Smooth muscle cell (in vitro differentiated cells): ENCODE measurements around the gene FRA10AC1. TPM values are rescaled to one million over a fixed set of nuclear protein-coding genes. Genes with fewer than 3 reads are reported as not detected.

Experiments used
- DNase-seq: peaks from one replicate; lab custom pipeline; 2025; ENCODE audit not compliant: unreplicated experiment; lab: John Stamatoyannopoulos, UW
- H2AFZ ChIP-seq: fragments of 200-600 bp; sonication (generic); 2 replicates; pipeline ENCODE4 v1.6.0; 2016; ENCODE audit warnings: antibody characterized with exemption, low read depth, mild to moderate bottlenecking
- H3F3A ChIP-seq: fragments of 200-600 bp; sonication (generic); 2 replicates; pipeline ENCODE4 v1.6.0; 2017; ENCODE audit warnings: antibody characterized with exemption, low read depth
- H3K27ac ChIP-seq: fragments of 200-600 bp; sonication (generic); 2 replicates; pipeline ENCODE4 v1.5.1; 2016; ENCODE audit warnings: low read depth, mild to moderate bottlenecking
- H3K27me3 ChIP-seq: fragments of 200-600 bp; sonication (generic); 2 replicates; pipeline ENCODE4 v1.6.1; 2016; ENCODE audit warnings: low read depth, mild to moderate bottlenecking
- H3K36me3 ChIP-seq: fragments of 200-600 bp; sonication (generic); 2 replicates; pipeline ENCODE4 v1.5.1; 2016; ENCODE audit warnings: low read depth
- H3K4me1 ChIP-seq: fragments of 200-600 bp; sonication (generic); 2 replicates; pipeline ENCODE4 v1.5.1; 2016; ENCODE audit warnings: low read depth
- H3K4me2 ChIP-seq: fragments of 200-600 bp; sonication (generic); 2 replicates; pipeline ENCODE4 v1.6.0; 2016; ENCODE audit warnings: mild to moderate bottlenecking
- H3K4me3 ChIP-seq: fragments of 200-600 bp; sonication (generic); 2 replicates; pipeline ENCODE4 v1.5.1; 2016; ENCODE audit warnings: mild to moderate bottlenecking
- H3K79me2 ChIP-seq: fragments of 200-600 bp; sonication (generic); 2 replicates; pipeline ENCODE4 v1.6.0; 2016; ENCODE audit warnings: low read depth, mild to moderate bottlenecking
- H3K9ac ChIP-seq: fragments of 200-600 bp; sonication (generic); 2 replicates; pipeline ENCODE4 v1.6.0; 2016; ENCODE audit warnings: low read depth
- H3K9me3 ChIP-seq: fragments of 200-600 bp; sonication (generic); replicated peaks from 2 replicates; pipeline ENCODE4 v1.5.1; 2016; ENCODE audit warnings: low read depth
- H4K20me1 ChIP-seq: fragments of 200-600 bp; sonication (generic); 2 replicates; pipeline ENCODE4 v1.6.0; 2016; ENCODE audit warnings: low read depth
- CTCF ChIP-seq: fragments of 200-600 bp; sonication (generic); IDR thresholded peaks from 2 replicates; pipeline ENCODE4 v1.5.1; 2017; ENCODE audit warnings: borderline replicate concordance, mild to moderate bottlenecking, antibody characterized with exemption; ENCODE audit not compliant: insufficient read depth, poor library complexity, severe bottlenecking
- WGBS: methylation state at CpG from one replicate; pipeline ENCODE4 v1.1.7; 2016; ENCODE audit warnings: low lambda C conversion rate; 5-methylcytosine and 5-hydroxymethylcytosine counted together
- polyA plus RNA-seq: library from polyadenylated mRNA; unstranded; fragments of >200 nt; fragmentation: Nextera tagmentation; extraction: Ambion mirVana; gene quantifications from 2 replicates; pipeline ENCODE4 v1.2.1, GENCODE V29; 2016
- total RNA-seq: library from RNA; depleted of rRNA; stranded (reverse); fragments of >200 nt; gene quantifications from 2 replicates; pipeline ENCODE4 v1.2.3, GENCODE V29; 2014

The FRA10AC1 gene, protein sequence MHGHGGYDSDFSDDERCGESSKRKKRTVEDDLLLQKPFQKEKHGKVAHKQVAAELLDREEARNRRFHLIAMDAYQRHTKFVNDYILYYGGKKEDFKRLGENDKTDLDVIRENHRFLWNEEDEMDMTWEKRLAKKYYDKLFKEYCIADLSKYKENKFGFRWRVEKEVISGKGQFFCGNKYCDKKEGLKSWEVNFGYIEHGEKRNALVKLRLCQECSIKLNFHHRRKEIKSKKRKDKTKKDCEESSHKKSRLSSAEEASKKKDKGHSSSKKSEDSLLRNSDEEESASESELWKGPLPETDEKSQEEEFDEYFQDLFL
- 12.3 and 12.5 TPM in 2 replicates for total RNA-seq
- 11.2 and 14.4 TPM in 2 replicates for polyA plus RNA-seq

DNA sequence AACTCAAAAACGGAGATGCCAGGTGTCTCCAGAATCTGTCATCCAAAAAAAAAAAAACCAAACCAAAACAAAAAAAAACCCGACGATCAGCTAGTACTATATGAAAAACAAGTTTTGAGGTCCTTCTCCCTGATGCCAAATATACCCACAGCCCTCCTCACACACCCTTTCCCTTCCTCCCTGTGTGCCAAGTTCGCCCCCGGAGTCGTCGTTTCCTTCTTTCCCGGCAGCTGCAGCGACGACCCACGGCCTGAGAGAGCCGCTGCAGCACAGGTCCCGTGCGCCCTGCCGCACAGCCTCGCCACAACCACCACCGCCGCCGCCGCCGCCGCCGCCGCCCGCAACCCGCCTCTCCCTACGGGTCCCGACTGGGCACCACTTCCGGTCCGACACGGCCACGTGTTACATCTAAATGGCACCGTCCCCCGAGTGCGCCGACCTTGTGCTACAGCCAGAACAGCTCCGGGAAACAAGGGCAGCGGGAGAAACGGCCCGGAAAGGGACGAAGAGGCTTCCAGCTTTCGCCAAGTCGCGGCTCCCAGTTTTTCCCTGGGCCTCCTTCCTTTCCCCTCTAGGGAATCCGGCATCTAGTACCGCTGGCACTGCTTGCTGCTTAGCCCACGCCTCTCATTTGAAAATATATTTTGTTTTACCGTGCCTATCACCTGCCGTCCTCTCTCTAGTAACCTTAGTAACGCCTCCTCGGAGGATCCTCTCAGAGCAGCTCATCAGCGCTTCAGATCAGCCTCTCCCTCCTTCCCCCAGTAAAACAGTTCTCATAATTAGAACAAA, at the start of gene FRA10AC1:
FRA10AC1 (minus strand) TSS at position 383 of the 792 bp plus-strand sequence. CDS start 2,486 bp downstream, outside the sequence.
- H4K20me1 ChIP-seq, result no peaks in the 10 kb centered on the region
- WGBS, result 1% methylated on average over 44 of the region's 52 CpGs
- H3K36me3 ChIP-seq, result no peaks in the 10 kb centered on the region
- TF ChIP-seq CTCF, result peak; percentile 37
- peak within 1 kb of the TSS; percentile 75 for H3K9ac ChIP-seq
- H3K4me1 ChIP-seq, result peaks cover 12% of the 10 kb centered on the region
- H3K4me2 ChIP-seq, result peak within 1 kb of the TSS; percentile 89
- peak within 1 kb of the TSS; percentile 62 for H3K27ac ChIP-seq
- H3F3A ChIP-seq, result no peaks in the 10 kb centered on the region
- H3K27me3 ChIP-seq, result no peaks in the 10 kb centered on the region
- H2AFZ ChIP-seq, result peak within 1 kb of the TSS; percentile 98
- DNase-seq, result peak; percentile 89
- H3K4me3 ChIP-seq, result peak within 1 kb of the TSS; percentile 62
- H3K9me3 ChIP-seq, result no peaks in the 10 kb centered on the region
- peaks cover 17% of the 10 kb centered on the region for H3K79me2 ChIP-seq

GRCh38 chr10:93751832-93752231, 49.4 kb upstream of the FRA10AC1 start:
- Histone ChIP-seq H3F3A (peaks cover 8% of the 10 kb centered on the region), H3K36me3 (no peaks in the 10 kb centered on the region), H4K20me1 (no peaks in the 10 kb centered on the region), H3K4me2 (peak overlapping the region; percentile 42), H3K4me1 (peaks cover 27% of the 10 kb centered on the region), H3K79me2 (no peaks in the 10 kb centered on the region), H3K27me3 (no peaks in the 10 kb centered on the region), H3K9me3 (no peaks in the 10 kb centered on the region), H3K4me3 (no peak overlapping the region), H2AFZ (no peak overlapping the region), H3K9ac (no peak overlapping the region), H3K27ac (peak overlapping the region; percentile 81)
- DNase-seq, result no peak
- TF ChIP-seq CTCF, result no peak
- WGBS, result 17% methylated on average over 5 of the region's 5 CpGs

DNA sequence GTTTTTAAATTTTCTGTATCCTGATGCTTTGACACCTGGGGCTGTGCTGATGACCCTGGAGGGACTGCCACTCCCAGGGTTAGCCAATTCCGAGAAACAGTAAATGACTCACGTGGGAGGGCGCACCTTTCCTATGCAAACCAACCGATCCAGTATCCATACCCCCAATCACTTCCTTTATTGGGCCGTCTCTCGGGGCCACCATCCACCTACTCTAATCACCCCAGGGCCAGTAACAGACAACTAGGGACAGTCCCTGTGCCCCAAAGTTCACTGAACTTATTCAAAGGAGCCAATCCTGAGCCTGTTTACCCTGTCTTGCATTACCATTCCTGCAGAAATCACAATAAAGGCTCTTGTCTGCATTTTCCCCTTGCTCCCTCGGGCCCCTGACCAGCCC, 48.7 kb upstream of the FRA10AC1 start:
- Histone ChIP-seq H4K20me1 (no peaks in the 10 kb centered on the region), H2AFZ (no peak overlapping the region), H3K4me2 (no peak overlapping the region), H3K27ac (no peak overlapping the region), H3K4me1 (peaks cover 27% of the 10 kb centered on the region), H3K9ac (no peak overlapping the region), H3K27me3 (no peaks in the 10 kb centered on the region), H3F3A (peaks cover 14% of the 10 kb centered on the region), H3K9me3 (no peaks in the 10 kb centered on the region), H3K36me3 (no peaks in the 10 kb centered on the region), H3K79me2 (no peaks in the 10 kb centered on the region), H3K4me3 (no peak overlapping the region)
- no peak for TF ChIP-seq CTCF
- DNase-seq, result no peak
- 52% methylated on average over 7 of the region's 7 CpGs for WGBS
